Right lobe of liver (tissue), 4 donors: ENCODE results near the gene C16orf78.

Experiments
- CTCF ChIP-seq, 4 donors: fragments of 200-600 bp in 3 of 4; fragments of 450-650 bp in 1 of 4; IDR thresholded peaks; one replicate each; pipeline versions ENCODE4 v1.5.1 to v1.8.0; 2016 to 2022; ENCODE audit warnings: antibody characterized with exemption in 4 of 4, mild to moderate bottlenecking in 2 of 4
- POLR2A ChIP-seq: fragments of 450-650 bp; IDR thresholded peaks from one replicate; pipeline ENCODE4 v1.6.1; 2017; ENCODE audit warnings: antibody characterized with exemption, mild to moderate bottlenecking
- donor health status: DM: no; HTN: no; CAD: no.
- donor health status: DM: no; HTN: no; CAD: no.
- donor health status: DM: no; HTN: yes; CAD: no.

- no peak for TF ChIP-seq CTCF (IDR thresholded peaks at IDR 0.05)
- no peak for TF ChIP-seq POLR2A
Observed at GRCh38 chr16:49405530-49405929, 31.9 kb downstream of the C16orf78 start.
